Stimulated activated CD4-positive, alpha-beta T cell treated with anti-CD3 and anti-CD28 coated beads, Interleukin-12 subunit alpha, Interleukin-12 subunit beta, amount 100 ng/mL, for 24 hours (primary cell): ENCODE results near the gene TMEFF1.

Source experiments
- DNase-seq, 2 experiments: peaks; one replicate each; pipeline ENCODE4 v3.0.0-alpha.2; 2020; ENCODE audit warnings: low read depth in 2 of 2

The TMEFF1 gene

GRCh38 chr9:100605405-100605804 is 132.5 kb downstream of the TMEFF1 start:
- DNase-seq: no peak

GRCh38 chr9:100619194-100619593 is 146.2 kb downstream of the TMEFF1 start:
- no peak for DNase-seq

GRCh38 chr9:100619665-100620064 is 146.7 kb downstream of the TMEFF1 start:
- no peak for DNase-seq

GRCh38 chr9:100623969-100624368 is 151.0 kb downstream of the TMEFF1 start:
- no peak for DNase-seq

- DNase-seq: no peak
Measured at GRCh38 chr9:100626949-100627348, 154.0 kb downstream of the TMEFF1 start.
